ENCODE results near the gene FOXN3.

DNA sequence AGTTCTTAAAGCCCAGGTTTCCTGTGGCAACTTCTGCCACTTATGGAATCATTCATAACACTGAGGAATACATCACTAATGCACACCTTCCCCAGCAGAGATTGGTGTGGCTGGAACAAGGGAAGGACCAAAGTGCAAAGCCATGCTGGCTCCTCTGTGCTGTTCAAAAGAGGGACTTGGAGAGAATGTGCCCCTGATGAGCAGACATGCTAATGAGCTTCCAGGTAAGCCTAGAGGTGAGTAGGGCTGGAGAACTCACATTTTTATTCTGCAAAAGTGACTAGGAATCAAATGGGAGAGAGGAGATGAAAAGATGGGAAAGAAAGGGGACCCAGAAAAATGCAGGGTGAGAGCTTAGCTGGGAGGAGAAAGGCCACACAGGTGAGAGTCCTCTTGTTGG lies 302.9 kb downstream of the FOXN3 start:
- TF ChIP-seq, protein P1, sequence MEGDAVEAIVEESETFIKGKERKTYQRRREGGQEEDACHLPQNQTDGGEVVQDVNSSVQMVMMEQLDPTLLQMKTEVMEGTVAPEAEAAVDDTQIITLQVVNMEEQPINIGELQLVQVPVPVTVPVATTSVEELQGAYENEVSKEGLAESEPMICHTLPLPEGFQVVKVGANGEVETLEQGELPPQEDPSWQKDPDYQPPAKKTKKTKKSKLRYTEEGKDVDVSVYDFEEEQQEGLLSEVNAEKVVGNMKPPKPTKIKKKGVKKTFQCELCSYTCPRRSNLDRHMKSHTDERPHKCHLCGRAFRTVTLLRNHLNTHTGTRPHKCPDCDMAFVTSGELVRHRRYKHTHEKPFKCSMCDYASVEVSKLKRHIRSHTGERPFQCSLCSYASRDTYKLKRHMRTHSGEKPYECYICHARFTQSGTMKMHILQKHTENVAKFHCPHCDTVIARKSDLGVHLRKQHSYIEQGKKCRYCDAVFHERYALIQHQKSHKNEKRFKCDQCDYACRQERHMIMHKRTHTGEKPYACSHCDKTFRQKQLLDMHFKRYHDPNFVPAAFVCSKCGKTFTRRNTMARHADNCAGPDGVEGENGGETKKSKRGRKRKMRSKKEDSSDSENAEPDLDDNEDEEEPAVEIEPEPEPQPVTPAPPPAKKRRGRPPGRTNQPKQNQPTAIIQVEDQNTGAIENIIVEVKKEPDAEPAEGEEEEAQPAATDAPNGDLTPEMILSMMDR (IDR thresholded peaks at IDR 0.05) = no peak
- TF ChIP-seq POLR2A (IDR thresholded peaks at IDR 0.05) = no peak

All from lower leg skin (tissue), 3 donors.